RWPE1 (cell line): ENCODE data around the gene SLC6A6.

ENCODE experiments used
- CTCF ChIA-PET: fragments of 350-600 bp; sonication (Branson Sonifier 250); formaldehyde crosslinking; extraction: SDS; loops from one replicate; lab custom pipeline; 2021; lab: Yijun Ruan, JAX
- POLR2A ChIA-PET: fragments of 400-600 bp; formaldehyde crosslinking; extraction: SDS; loops from one replicate; lab custom pipeline; 2020; ENCODE audit warnings: antibody characterized with exemption; ENCODE audit not compliant: low non-redundant PET; lab: Yijun Ruan, JAX
- DNase-seq: peaks from one replicate; pipeline ENCODE4 v3.0.0; 2012; ENCODE audit warnings: low spot score
- H3K27ac ChIP-seq: fragments of 450-650 bp; 2 replicates; pipeline ENCODE4 v1.5.1; 2017
- CTCF ChIP-seq: fragments of 450-650 bp; conservative IDR thresholded peaks from 2 replicates; pipeline ENCODE4 v1.5.1; 2017; ENCODE audit warnings: low read depth, mild to moderate bottlenecking

SLC6A6 gene

GRCh38 chr3:14465425-14465824, 63.0 kb downstream of the SLC6A6 start:
- ChIA-PET CTCF (no interaction called here), POLR2A (no interaction called here)
- no peak overlapping the region for H3K27ac ChIP-seq
- TF ChIP-seq CTCF = no peak
- DNase-seq = no peak

GRCh38 chr3:14466179-14466903, 63.9 kb downstream of the SLC6A6 start:
- no peak for DNase-seq
- CTCF ChIA-PET = interaction anchor here (0.5 kb wide), 1 partner anchor 13 kb away, joined by 3 read pairs; no protein-coding TSS in a partner anchor
- H3K27ac ChIP-seq = 0 out of 2 replicates have a peak overlapping the region, but pooled peaks have one; percentile 8
- no peak for TF ChIP-seq CTCF
- POLR2A ChIA-PET = no interaction called here

- H3K27ac ChIP-seq = no peak overlapping the region
- ChIA-PET CTCF (interaction anchor here (0.6 to 1.2 kb wide), 15 partner anchors 10 to 536 kb away, joined by 3 to 8 read pairs (median 4); partner anchors contain the start of gene CCDC174), POLR2A (no interaction called here)
- DNase-seq = peak; percentile 71
- peak; percentile 93 for TF ChIP-seq CTCF
Observed at GRCh38 chr3:14467814-14468620, 65.6 kb downstream of the SLC6A6 start.

- no peak overlapping the region for H3K27ac ChIP-seq
- ChIA-PET CTCF (interaction anchor here (0.6 to 0.8 kb wide), 12 partner anchors 22 to 536 kb away, joined by 3 to 8 read pairs (median 4); partner anchors contain the start of gene CCDC174), POLR2A (no interaction called here)
- DNase-seq = no peak
- no peak for TF ChIP-seq CTCF
Observed at GRCh38 chr3:14468621-14468981, 66.2 kb downstream of the SLC6A6 start.

GRCh38 chr3:14470461-14470860, 68.1 kb downstream of the SLC6A6 start:
- CTCF ChIA-PET = interaction anchor here (0.6 kb wide), 1 partner anchor 264 kb away, joined by 5 read pairs; no protein-coding TSS in a partner anchor
- DNase-seq = no peak
- no peak overlapping the region for H3K27ac ChIP-seq
- POLR2A ChIA-PET = no interaction called here
- TF ChIP-seq CTCF = no peak

GRCh38 chr3:14471016-14471415, 68.6 kb downstream of the SLC6A6 start:
- ChIA-PET POLR2A (no interaction called here), CTCF (interaction anchor here (0.6 kb wide), 1 partner anchor 264 kb away, joined by 5 read pairs; no protein-coding TSS in a partner anchor)
- no peak for DNase-seq
- H3K27ac ChIP-seq = no peak overlapping the region
- TF ChIP-seq CTCF = no peak
